ENCODE data around the gene MYO1H.
"Not testable (repeated sequence)": the region's sequence is repeated elsewhere in the genome, so short reads cannot be mapped to it uniquely, and the experiment has no call there.

Gene MYO1H

DNA sequence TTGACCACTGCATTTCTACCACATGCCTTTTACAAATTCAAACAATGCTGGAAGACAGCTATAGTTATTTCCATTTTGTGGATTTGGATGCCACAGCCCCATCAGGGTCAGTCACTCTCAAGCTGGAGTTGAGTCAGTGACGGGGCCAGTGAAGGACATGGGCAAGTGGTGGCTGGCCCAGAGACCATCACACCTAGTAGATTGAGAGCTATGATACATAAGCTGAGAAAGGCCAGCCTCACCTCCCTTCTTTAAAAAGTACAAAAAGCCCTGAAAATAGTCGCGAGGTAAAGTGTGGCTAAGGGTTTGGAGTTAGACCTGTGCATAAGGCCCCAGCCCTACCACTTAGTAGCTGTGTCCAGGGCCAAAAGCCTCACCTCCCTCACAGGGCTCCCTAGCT lies 125.3 kb downstream of the MYO1H start:
- no peak for DNase-seq (ENCODE audit: low spot score)

GRCh38 chr12:109473526-109474270 lies 126.0 kb downstream of the MYO1H start:
- not testable (repeated sequence) for DNase-seq (ENCODE audit: low spot score)

GRCh38 chr12:109475121-109475520 lies 127.4 kb downstream of the MYO1H start:
- no peak for DNase-seq (ENCODE audit: low spot score)

DNA sequence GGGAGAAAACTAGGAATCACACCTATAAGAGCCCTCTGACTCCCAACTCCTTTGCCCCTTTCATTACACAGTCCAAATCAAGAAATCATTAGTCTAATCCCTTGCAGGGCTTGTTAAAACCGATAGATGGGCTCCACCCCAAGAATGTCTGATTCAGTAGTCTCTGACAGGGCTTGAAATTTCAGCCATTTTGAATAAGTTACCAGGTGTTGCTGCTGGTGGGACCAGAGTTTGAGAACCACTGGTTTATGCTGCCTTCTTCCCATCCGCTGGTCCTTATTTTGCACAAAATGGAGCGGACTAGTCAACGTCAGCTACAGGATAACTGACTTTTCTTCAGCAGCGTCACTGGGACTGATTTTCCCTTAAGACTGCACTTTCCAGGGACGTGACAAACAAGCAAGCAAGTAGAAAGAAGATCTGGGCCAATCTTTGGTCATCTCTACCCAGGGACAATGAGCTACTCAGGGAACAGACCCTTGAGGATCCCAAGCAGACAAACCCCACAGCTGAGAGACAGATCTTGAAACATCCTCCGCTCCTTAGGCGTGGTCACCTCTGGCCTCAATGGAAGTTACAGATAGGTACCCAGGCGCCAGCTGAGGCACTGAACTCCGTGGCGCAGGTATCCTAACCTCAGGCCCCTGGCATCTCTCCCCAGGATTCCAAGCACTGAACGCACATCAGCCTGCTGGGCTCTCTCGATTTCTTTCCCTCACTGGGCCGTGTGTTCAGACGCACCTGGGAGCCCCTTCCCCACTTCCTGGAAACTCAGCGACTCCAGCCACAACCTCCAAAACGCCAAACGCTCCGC lies 128.5 kb downstream of the MYO1H start:
- DNase-seq (ENCODE audit: low spot score), result no peak

- DNase-seq (ENCODE audit: low spot score), result no peak
These were observed 129.1 kb downstream of the MYO1H start for GRCh38 chr12:109476807-109477184.

DNA sequence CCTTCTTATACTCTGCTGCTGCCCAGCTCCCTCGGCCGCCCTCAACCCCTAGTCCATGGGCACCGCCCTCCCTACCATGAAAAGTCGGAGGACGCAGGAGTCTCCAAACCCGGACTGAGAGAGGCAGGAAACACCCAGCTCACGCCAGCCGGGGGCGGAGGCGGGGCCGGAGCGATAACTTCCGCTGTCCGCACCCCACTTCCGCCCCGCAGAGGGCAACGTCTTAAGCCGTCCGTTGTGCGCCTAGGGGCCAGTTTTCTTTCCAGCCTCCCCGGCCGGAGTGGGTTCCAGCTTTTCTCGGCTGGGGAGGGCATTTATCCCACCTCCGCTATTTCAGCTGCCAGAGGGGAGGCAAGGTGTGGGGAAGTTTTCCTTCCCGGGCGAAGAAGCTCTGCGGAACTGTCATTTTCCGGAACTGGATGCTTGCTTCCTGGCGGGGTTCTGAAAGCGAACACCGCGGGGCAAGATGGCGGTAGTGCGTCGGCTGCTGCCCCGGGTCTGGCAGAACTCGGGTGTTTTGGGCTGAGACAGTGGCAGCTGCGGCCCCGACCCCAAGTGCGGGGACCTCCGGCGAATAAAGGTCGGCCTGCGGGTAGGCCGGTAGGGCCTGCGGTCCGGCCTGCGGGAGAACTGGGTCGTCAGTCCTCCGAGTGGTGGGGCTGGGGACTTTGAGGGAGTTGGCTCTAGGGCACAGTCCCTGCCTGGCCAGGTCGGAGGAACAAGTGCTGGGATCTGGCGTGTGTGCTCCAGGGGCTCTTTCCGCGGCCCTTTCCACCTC lies 129.7 kb downstream of the MYO1H start, which contains the start of the genes KCTD10 and UBE3B:
KCTD10 (minus strand) TSS at position 116 of the 778 bp plus-strand sequence; CDS start at position 78, 38 bp downstream.
UBE3B (plus strand) TSS at position 450 of the 778 bp plus-strand sequence. CDS start 5,918 bp downstream, outside the sequence.
- DNase-seq (ENCODE audit: low spot score), result peak; percentile 90

- DNase-seq (ENCODE audit: low spot score), result no peak
These were observed 130.2 kb downstream of the MYO1H start for GRCh38 chr12:109477963-109478315.

GRCh38 chr12:109479761-109480160 lies 132.1 kb downstream of the MYO1H start:
- DNase-seq (ENCODE audit: low spot score), result no peak

DNA sequence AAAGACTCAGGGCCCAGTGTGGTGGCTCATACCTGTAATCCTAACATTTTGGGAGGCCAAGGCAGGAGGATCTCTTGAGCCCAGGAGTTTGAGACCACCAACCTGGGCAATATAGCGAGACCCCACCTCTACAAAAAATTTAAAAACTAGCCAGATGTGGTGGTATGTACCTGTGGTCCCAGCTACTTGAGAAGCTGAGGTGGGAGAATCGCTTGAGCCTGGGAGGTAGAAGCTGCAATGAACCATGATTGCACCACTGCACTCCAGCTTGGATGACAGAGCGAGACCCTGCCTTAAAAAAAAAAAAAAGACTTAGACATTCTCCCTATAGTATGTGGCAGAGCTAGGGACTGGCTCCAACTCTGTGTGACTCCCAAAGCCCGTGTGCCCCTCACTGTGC lies 132.7 kb downstream of the MYO1H start:
- DNase-seq (ENCODE audit: low spot score), result no peak

- no peak for DNase-seq (ENCODE audit: low spot score)
These were observed 134.2 kb downstream of the MYO1H start for GRCh38 chr12:109481863-109482262.

DNA sequence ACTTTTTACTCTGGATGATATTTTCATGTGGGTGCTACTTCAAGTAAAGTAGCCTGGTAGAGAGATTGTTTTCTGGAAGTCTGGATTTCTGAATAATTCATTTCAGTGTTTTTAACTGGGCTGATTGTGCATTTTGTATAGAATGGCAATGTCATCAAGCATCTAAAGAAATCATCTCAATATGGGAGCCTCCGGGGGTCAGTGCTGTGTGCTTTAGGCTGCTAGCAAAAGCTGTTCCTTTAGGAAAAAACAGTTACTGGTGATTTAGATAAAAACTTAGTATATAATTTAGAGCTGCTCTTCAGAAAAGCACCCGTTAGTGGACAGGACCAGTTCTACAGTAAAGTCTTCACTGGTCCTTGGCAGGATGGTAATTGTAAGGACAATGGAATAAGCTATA lies 134.8 kb downstream of the MYO1H start:
- no peak for DNase-seq (ENCODE audit: low spot score)

DNA sequence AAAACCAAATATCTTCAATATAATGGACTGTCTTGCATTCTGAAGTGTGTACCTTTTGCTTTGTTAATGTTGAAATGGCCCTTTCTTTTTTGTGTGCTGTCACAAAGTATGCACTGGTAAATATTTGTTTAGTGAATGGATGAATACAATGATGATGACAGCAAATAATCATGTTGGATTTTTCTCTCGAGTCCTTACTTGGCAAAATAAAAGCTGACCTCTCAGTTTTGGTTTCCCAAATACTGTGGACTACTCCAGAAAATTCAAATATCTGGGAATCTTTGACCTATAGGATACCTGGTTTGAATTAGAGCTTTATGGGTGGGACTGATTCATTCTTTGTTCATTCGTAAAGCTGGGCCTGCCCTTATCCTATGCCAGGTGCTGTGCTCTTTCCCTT lies 135.2 kb downstream of the MYO1H start:
- no peak for DNase-seq (ENCODE audit: low spot score)

DNA sequence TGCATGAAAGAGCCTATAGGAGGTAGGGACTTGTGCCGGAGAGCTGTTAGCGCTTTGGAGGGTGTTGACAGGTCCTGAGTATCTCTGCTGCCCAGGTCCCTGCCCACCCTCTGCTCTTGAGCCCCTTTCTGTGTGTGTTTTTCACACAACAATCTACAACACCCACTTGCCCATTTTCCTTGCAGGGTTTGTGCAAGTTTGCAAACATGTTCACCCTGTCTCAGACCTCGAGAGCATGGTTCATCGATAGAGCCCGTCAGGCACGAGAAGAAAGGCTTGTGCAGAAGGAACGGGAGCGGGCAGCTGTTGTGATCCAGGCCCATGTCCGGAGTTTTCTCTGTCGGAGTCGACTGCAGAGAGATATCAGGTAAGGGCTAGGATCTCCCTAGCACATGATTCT lies 135.6 kb downstream of the MYO1H start:
- no peak for DNase-seq (ENCODE audit: low spot score)

DNA sequence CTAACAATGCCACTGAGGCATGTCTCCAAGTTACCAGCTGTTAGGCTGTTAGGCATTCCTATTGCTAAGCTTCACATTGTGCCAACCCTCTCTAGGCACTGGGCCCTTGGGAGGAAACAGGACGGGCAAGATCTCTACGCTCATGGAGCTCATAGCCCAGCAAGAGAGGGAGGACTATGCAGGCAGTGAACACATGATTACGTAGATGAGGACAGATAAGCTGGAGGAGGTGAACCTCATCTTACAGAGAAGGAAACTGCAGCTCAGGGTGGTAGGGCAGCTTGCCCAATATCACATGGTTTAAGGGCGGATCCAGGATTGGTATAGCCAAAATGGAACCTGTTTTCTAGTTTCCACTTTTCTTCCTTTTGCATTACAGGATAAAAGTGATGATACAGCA lies 137.5 kb downstream of the MYO1H start:
- DNase-seq (ENCODE audit: low spot score), result no peak

DNA sequence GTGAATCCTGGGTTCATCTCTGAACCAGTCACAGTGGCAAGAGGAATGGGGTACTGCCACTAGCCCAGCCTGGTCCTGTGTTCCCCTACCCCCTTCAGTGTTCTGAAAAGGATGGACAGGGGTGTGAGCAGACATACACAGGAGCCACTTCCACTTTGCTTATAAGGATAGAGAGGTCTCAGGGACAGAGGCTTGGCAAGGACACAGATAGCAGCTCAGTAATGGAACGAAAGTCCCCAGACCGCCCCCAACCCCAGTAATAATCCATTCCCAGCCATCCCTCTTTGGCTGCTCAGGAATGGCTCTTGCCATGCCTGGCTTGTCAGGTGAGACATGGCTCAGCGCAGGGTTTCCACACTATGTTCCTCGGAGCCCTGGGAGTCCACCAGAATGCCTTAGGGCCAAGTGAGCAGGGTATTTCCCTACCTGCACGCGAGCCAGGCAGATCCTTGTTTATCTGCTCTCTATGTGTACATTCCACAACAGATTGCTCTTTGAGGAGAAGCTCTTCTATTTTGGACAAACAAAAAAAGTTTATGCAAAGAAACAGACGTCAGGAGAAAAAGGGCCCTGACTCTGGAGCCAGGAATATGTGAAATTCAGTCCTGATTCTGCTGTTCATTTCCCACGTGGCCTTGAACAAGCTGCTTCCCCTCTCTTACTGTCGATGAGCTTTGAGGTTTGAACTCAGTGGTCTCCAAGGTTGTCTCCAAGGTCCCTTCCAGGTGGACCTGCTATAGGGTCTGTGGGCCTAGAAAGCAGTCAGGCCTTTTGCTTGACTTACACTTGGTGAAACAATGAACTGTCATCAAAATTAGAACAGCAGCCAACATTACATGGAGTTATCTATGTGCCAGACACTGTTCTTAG lies 139.7 kb downstream of the MYO1H start:
- no peak for DNase-seq (ENCODE audit: low spot score)

DNA sequence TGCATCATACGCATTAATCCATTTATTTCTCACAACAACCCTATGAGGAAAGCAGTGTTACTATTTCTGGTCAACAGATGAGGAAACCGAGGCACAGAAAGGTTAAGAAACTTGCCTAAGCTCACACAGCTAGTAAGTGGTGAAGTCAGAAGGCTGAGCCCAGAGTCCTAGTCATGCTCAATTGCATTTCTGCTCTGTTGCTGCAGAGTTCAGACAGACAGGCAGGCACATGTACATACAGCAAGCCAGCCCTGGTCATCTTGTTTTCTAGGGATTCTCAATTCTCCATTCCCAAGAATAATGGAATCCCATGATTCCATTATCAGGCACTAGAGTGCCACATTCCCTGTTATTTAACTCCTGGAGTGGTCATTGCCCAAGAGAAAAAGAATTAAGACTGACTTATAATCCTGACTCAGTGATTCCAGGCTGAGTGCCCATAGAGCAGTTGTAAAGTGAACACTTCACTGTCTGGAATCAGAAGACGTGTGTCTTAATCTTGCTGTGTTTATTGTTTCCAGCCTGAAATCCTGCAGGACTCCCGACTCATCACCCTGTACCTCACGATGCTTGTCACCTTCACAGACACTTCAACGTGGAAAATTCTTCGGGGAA lies 140.5 kb downstream of the MYO1H start:
- DNase-seq (ENCODE audit: low spot score), result no peak

DNA sequence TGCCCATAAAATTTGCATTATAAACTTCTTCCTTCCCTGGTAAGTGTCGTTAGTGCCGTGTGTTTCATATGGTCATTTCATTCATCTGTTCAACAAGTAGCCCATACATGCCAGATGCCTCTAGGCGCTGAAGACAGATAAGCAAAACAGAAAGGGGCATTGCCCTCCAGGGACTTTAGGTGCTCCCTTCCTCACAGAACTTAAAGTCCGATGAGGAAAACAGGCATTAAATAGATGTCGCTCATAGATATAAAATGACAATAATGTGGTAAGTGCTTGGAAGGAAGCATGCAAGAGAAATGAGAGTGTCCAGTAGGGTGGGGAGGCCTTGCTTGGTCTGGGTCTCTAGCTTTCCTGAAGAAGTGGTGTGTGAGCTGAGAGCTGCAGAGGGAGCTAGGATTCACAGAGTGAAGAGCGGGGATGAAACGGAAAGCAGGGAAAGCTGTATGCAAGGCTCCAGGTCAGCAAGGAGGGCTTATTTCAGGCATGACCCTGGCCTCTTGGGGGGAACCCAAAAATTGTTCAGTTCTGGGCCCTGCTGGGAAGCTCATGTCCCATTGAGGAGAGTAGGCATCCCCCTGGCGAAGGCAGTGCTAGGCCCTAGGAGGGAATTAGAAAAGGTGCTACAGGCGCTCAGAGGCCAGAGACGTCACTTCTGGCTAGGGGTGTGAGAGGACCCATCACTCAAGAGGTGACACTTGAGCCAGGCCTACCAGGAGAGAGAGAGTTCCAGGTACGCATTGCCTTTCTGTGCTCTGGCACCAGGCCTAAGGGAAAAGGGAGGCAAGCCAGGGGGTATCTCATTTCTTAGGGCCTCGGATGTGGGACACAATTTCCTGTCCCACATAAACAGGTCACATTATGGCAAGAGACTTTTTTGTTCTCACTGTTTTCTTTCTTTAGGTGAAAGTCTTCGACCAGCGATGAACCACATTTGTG lies 141.6 kb downstream of the MYO1H start:
- no peak for DNase-seq (ENCODE audit: low spot score)

- no peak for DNase-seq (ENCODE audit: low spot score)
These were observed 142.4 kb downstream of the MYO1H start for GRCh38 chr12:109489955-109490565.

DNA sequence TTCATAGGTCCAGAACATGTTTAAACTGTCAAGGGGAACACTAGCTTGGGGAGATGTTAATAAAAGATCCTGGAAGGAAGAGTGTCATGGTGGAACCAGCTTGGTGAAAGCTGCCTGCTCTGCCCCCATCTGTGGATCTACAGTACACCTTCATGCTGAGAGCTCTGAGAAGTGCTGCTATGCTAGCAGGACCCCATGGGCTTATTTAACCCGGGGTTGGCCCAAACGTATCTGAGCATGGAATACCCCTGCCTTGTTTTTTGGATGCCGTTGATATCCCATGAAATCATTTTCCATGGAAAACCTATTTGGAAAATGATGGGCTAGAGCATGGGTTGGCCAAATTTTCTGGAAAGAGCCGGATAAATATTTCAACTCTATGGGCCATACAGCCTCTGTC lies 144.0 kb downstream of the MYO1H start:
- no peak for DNase-seq (ENCODE audit: low spot score)

All from SK-N-DZ (cell line).